ENCODE measurements around the gene PHLDB3. TPM values are rescaled to one million over a fixed set of nuclear protein-coding genes. Genes with fewer than 3 reads are reported as not detected.
A peak's percentile ranks its signal among the peaks of the same experiment; 100 is the strongest.
"Not testable (repeated sequence)": the region's sequence is repeated elsewhere in the genome, so short reads cannot be mapped to it uniquely, and the experiment has no call there.

Gene PHLDB3
- total and polyA plus RNA-seq, 7 donors, result 5.7 to 16.0 (median 9.0) TPM

GRCh38 chr19:43447655-43448054, 56.9 kb downstream of the PHLDB3 start:
- 94 to 95% methylated on average over 9 of the region's 9 CpGs for WGBS, 2 donors
- Histone ChIP-seq H3K27ac (no peak overlapping the region), H3K27me3 (no peaks in the 10 kb centered on the region), H3K36me3 (no peaks in the 10 kb centered on the region), H3K4me1 (peaks cover 0 to 3% (median 0%) of the 10 kb centered on the region in 4 donors), H3K4me3 (no peak overlapping the region), H3K9me3 (no peaks in the 10 kb centered on the region)
- TF ChIP-seq POLR2AphosphoS5 (IDR thresholded peaks at IDR 0.05) (no peak), EP300 (IDR thresholded peaks at IDR 0.05) (no peak), POLR2A (IDR thresholded peaks at IDR 0.05) (no peak), CTCF (IDR thresholded peaks at IDR 0.05) (no peak)
- intact Hi-C loops (cut with DNase I), result loop anchor here (1.0 to 5.0 kb wide), 3 partner anchors 55 to 210 kb away; partner anchors contain the start of gene PHLDB3
- no peak for DNase-seq

DNA sequence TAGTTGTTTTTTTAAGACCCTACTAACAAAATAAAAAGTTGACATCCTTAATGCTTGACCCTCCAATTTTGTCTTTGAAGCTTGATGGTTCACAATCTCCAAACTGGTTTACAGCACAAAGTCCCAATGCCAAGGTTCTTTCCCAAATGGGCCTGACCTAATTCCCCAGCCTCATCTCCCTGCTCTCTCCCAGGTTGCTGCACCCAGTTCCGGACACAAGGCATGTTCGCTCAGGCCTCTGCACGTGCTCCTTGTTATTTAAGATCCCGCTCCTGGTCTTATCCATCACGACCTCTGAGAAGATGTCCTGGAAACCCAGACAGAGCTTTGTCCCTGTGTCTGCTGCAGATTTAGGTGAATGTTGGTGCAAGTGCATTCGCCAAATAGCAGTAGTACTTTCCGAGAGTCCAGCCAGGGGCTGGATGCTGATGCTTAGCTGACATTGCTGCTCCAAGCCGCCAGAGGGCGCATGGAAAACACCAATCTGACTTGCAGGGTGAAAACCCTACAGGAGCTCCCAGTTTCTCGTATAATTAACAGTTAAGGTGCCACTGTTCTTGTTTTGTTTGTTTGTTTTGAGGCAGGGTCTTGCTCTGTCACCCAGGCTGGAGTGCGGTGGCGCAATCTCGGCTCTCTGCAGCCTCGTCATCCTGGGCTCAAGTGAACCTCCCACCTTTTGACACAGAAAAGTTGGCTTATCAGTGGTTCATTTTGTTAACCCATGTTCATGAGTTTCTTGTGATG, 57.6 kb downstream of the PHLDB3 start:
- H3K27ac ChIP-seq, result no peak overlapping the region
- peaks cover 0 to 3% (median 0%) of the 10 kb centered on the region in 4 donors for H3K4me1 ChIP-seq
- no peaks in the 10 kb centered on the region for H3K36me3 ChIP-seq
- H3K9me3 ChIP-seq, result no peaks in the 10 kb centered on the region
- peak; percentile 88 for DNase-seq
- WGBS, 2 donors, result 28 to 32% methylated on average over 14 of the region's 14 CpGs
- no peaks in the 10 kb centered on the region for H3K27me3 ChIP-seq
- no peak overlapping the region for H3K4me3 ChIP-seq
- intact Hi-C loops (cut with DNase I), result loop anchor here (1.0 to 5.0 kb wide), 3 partner anchors 55 to 210 kb away; partner anchors contain the start of gene PHLDB3
- no peak for TF ChIP-seq POLR2A (IDR thresholded peaks at IDR 0.05)
- no peak for TF ChIP-seq POLR2AphosphoS5 (IDR thresholded peaks at IDR 0.05)
- peak; percentile 82 to 98 (median 92) for TF ChIP-seq CTCF (IDR thresholded peaks at IDR 0.05)
- no peak for TF ChIP-seq EP300 (IDR thresholded peaks at IDR 0.05)

GRCh38 chr19:43445426-43445825, 59.1 kb downstream of the PHLDB3 start:
- Histone ChIP-seq H3K27me3 (no peaks in the 10 kb centered on the region), H3K4me3 (no peak overlapping the region), H3K4me1 (peaks cover 0 to 3% (median 0%) of the 10 kb centered on the region in 4 donors), H3K27ac (no peak overlapping the region), H3K9me3 (no peaks in the 10 kb centered on the region), H3K36me3 (no peaks in the 10 kb centered on the region)
- no peak for DNase-seq
- intact Hi-C loops (cut with DNase I), result loop anchor here (5.0 kb wide), 2 partner anchors 57 to 212 kb away; partner anchors contain the start of gene PHLDB3
- 93 to 97% methylated on average over 2 of the region's 2 CpGs for WGBS, 2 donors
- TF ChIP-seq EP300 (IDR thresholded peaks at IDR 0.05), result no peak
- TF ChIP-seq POLR2AphosphoS5 (IDR thresholded peaks at IDR 0.05), result no peak
- TF ChIP-seq POLR2A (IDR thresholded peaks at IDR 0.05), result no peak
- TF ChIP-seq CTCF (IDR thresholded peaks at IDR 0.05), result no peak

DNA sequence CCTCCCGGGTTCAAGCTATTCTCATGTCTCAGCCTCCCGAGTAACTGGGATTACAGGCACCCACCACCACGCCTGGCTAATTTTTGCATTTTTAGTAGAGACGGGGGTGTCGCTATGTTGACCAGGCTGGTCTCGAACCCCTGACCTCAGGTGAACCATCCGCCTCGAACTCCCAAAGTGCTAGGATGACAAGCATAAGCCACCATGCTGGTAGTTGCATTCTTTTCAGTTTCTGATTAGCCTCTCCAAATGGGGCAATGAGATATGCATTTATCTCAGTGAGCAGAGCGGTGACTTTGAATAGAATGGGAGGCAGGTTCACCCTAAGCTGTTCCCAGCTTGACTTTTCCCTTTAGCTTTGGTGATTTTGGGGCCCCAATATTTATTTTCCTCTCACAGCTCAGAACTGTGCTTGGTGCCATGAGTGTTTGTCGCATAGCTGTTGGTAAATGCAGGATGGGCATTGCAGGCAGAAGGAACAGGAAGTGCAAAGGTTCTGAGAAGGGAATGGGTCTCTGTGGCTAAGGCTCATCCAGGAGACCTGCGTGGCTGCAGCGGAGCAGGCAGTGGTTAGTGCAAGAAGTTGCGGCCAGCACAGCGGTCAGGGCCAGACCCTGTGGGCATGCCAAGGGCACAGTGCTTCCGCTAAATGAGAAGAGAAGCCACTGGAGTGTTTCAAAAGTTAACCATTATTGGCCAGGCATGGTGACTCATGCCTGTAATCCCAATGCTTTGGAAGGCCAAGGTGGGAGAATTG, 59.8 kb downstream of the PHLDB3 start:
- H3K36me3 ChIP-seq, result no peaks in the 10 kb centered on the region
- DNase-seq, result no peak
- no peak overlapping the region for H3K4me3 ChIP-seq
- no peaks in the 10 kb centered on the region for H3K27me3 ChIP-seq
- no peak for TF ChIP-seq EP300 (IDR thresholded peaks at IDR 0.05)
- 92 to 93% methylated on average over 15 of the region's 15 CpGs for WGBS, 2 donors
- H3K27ac ChIP-seq, result no peak overlapping the region
- intact Hi-C loops (cut with DNase I), result loop anchor here (5.0 kb wide), 2 partner anchors 58 to 213 kb away; partner anchors contain the start of gene PHLDB3
- peaks cover 0 to 3% (median 0%) of the 10 kb centered on the region in 4 donors for H3K4me1 ChIP-seq
- H3K9me3 ChIP-seq, result no peaks in the 10 kb centered on the region

GRCh38 chr19:43444091-43444490, 60.5 kb downstream of the PHLDB3 start:
- H3K4me1 ChIP-seq; H3K4me3 ChIP-seq; H3K9me3 ChIP-seq; H3K36me3 ChIP-seq; H3K27me3 ChIP-seq; intact Hi-C loops (cut with DNase I); DNase-seq; H3K27ac ChIP-seq: not testable (repeated sequence)
- 94% methylated on average over 9 of the region's 9 CpGs for WGBS, 2 donors

Data from sigmoid colon (tissue), 7 donors.